Measurements from ENCODE around the gene EIF1AD.
"Not testable (repeated sequence)": the region's sequence is repeated elsewhere in the genome, so short reads cannot be mapped to it uniquely, and the experiment has no call there.

The EIF1AD gene

DNA sequence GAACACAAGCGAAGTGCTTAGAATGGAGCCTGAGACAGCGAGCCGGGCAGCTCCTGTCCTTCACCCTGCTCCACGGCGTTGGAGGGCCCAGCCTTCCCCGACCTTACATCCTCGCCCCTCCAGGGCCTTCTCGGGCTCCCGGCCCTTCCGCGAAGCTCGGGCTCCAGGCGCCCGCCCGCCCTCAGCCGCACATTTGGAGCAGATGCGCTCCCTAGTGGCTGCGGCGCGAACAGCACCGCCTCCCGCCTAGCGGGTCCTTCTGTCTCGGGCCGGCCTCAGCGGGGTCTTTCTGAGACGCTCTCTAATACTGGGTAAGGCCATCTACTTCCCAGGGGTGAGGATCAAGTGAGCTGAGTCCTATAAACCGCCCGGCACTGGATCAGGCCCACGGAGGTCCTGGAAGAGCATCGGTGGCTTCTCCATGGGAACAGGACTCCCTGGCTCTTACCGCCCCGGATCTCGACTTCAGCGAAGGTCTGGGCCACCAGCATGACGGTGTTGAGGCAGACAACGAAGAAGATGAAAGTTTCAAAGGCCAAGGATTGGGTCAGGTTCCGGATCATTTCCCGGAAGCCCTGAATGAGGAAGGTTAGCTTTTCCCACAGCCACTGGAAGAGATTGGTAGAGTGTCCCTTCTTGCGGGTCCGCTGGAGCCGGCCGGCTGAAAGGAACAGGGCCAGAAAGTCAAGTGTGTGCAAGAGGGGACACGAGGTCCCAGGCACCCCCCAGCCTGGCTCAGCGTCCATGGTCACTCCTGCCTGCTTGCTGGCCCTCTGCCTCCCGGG is 20.6 kb upstream of the EIF1AD start:
- DNase-seq (ENCODE audit: low read depth), result peak; percentile 69

DNA sequence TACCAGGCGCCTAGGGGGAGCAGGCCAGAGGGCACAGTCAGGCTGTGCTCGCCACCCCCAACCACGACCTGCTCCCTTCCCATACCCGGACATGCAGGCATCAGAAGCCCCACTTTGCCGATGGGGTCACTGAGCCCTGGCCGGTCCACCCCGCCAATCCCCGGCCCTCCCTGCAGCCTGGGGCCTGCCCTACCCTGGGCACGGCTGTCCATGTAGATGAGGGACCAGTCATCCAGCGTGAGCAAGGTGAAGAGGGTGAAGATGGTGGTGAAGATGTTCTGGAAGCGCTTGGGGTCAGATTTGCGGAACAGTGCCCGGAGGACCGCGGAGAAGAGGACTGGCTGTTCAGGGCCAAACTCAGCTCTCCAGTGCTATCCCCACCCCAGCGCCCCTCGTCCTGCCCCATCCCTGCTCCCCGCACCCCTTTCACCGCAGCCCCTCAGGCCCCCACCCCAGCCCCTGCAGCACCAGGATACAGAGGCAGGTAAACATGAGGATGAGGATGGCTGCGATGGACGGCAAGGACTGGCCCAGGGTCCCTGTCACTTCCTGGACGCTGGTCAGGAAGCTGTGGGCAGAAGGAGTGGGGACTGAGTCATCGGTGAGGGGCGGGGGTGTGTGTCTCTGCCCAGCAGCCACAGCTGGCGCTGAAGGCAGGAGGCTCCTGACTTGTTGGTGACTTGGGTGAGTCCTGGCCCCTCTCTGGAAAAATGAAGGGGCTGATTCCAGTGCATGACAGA is 18.8 kb upstream of the EIF1AD start:
- DNase-seq (ENCODE audit: low read depth), result no peak

DNA sequence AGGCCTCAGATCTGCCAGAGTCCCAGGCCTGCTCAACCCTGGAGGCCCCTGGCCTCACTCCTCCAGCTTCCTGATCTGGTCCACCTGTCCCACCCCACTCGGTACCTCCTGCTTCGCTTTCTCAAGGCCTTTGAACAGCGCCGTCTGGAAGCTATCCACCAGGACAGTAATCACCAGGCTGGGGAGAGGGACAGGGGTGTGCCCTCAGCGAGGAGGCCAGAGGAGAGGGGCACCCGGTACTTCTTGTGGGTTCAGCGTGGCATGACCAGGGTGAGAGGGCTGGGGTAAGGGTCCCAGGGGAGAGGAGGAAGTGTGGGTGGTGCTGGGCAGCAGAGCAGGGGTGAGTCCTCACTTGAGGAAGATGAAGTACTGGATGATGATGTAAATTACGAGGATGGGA is 18.3 kb upstream of the EIF1AD start:
- no peak for DNase-seq (ENCODE audit: low read depth)

DNA sequence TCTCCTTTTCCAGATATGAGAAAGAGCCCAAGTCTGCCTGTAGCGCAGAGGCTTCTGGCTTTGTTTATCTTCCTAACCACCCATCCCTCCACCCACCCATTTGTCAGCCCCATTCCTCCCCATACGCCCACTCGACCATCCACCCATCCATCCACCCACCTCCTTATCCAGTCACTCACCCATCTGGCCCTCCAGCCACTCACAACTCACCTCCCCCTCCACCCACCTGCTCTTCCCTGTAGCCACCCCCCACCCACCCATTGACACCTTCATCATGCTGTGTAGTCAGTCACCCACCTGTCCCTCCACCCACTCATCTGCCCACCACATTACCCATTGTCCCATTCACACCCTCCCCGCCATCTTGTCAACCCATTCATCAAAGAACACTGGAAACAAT is 15.4 kb upstream of the EIF1AD start:
- no peak for DNase-seq (ENCODE audit: low read depth)

DNA sequence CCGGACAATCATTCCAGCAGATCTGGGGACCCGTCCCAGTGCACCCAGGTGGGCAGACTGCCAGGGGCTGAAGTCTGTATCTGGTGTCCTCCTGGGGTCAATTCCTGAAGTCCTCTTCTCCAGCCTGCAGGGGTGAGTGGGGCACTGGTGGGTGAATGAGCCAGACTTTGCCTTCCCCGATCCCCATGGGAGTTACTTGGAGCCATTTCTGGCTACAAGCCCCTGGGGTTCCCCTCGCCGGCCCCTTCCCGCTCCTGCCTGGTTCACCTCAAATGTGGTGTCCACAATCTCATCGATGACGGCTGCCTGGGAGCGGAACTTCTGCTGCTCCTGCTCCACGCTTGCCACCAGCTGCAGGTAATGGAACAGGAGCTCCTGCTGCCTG is 14.8 kb upstream of the EIF1AD start:
- no peak for DNase-seq (ENCODE audit: low read depth)

DNA sequence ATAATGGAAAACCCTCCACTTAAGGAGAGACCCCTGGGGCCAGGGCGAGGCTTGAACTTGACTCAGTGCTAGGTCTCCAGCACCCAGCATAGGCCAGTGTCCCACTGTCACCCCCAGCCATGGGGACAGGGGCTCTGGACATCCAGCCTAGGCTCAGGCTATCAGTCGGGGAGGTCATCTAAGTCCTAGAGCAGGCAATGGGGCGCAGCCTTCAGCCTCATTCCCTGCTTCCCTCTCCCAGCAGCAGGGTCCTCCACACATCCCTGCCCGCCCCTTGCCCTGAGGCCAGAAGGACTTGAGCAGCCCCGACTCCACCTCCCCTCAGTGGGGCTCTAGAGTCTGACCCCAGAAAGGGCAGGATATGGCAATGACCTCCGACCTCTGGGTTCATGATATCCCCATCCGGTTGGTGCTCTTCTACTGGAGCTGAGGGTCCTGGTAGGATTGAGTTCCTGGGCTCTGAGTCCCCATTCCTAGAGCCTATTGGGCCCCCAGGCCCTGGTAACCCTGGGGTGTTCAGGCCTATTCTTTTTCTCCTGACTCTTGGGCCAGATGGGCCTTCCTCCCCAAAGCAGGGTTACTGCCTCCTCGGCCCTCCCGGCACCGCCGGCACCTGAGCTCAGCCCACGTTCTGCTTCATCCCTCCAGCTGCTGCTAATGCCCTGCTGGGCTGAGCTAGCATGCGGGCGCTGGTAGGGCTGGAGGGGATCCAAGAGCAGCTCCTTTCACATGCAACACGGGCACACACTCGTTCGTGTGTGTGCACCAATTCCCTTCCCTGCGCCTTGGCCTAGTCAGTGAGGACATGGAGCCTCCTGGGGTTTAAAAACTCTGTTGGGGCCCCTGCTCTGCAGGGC is 14.2 kb upstream of the EIF1AD start:
- no peak for DNase-seq (ENCODE audit: low read depth)

DNA sequence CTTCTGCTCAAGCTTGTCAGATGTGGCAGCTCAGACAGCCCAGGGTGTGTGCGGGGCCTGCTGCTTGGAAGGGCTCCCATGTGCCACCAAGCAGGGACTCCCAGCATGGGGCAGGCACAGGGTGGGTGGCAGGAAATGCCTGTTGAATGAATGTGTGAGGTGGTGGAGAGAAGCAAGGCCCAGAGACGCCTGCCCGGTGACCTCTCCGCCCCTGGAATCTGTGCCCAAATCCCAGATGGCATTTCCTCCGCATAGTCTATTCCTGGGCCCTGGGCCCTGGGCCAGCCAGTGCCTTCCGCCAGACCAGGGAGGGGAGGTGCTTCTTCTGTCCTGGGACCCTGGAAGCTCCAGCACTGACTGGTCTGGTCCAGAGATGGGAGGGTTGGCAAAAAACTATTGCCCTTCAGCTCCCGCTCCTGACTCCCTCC is 13.5 kb upstream of the EIF1AD start:
- no peak for DNase-seq (ENCODE audit: low read depth)

DNA sequence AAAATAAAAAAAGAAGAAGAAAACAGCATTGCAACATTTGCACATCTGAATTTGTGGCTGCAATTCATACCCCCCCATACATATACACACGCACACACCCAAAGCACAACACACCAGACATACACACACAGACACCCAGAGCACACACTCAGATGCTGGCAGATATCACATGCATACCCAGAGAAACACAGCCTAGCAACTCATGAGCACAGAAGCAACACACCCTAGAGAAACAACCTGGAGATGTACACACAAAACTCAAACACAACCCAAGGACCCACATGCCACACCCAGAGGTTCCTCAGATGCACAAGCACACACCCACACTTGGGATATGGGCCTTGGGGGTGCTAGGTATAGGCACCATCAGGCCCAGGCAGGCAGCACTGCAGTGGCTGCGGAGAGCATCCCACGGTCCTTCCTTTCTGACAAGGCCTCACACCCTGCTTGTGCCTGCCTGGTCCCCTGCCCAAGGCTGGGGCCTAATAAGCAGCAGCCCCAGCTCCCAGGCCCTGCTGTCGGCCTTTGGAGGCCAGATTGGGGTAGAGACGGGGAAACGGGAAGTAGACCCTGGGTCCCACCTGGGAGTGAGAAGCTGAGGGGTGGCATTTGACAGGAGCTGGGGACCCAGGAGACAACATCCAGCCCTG is 13.0 kb upstream of the EIF1AD start:
- no peak for DNase-seq (ENCODE audit: low read depth)

DNA sequence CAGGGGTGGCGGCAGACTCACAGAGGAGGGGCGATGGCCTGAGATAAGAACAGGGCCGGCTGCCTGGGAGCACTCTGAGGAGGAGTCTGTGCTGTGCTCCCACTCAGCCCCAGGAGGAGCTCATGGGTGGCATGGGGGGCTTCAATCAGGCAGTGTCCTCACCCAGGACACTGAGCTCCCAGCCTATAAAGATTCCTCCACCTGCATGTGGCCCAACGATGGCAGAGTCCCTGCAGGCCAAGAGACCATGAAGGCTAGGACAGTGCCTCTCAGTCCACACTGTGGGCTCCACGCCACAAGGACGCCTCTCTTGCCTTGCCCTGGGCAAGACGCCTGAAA is 11.8 kb upstream of the EIF1AD start:
- DNase-seq (ENCODE audit: low read depth), result no peak

DNA sequence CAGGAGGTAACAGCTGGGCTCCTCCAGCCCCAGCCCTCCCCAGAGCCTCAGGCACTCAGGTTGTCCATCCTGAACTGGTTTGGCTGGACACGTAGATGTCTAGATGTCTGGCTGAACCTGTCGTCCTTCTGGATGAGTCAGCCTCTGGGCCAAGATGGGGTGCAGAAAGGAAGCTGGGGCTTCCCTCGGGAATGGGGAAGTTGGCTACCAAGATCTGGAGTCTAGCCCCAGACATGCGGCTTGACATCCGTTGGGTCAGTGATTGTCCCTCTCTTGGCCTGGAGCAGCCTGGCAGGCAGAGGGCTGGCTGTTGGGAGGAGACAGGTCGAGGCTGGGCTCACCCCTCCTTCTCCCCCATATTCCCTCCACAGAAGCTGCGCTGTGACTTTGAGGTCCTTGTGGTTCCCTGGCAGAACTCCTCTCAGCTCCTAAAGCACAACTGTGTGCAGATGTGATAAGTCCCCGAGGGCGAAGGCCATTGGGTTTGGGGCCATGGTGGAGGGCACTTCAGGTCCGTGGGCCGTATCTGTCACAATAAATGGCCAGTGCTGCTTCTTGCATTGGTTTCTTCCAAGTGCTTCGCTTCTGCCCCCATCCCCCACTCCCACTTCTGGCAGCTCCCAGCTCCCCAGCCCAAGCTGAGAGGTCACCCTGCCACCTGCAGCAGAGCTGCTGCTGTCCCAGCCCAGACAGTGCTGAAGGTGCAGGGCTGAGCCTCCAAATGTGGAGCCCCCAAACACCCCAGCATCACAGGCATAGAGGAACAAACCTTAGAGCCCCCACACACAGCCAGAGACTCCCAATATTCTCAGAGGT is 11.2 kb upstream of the EIF1AD start:
- DNase-seq (ENCODE audit: low read depth), result no peak

DNA sequence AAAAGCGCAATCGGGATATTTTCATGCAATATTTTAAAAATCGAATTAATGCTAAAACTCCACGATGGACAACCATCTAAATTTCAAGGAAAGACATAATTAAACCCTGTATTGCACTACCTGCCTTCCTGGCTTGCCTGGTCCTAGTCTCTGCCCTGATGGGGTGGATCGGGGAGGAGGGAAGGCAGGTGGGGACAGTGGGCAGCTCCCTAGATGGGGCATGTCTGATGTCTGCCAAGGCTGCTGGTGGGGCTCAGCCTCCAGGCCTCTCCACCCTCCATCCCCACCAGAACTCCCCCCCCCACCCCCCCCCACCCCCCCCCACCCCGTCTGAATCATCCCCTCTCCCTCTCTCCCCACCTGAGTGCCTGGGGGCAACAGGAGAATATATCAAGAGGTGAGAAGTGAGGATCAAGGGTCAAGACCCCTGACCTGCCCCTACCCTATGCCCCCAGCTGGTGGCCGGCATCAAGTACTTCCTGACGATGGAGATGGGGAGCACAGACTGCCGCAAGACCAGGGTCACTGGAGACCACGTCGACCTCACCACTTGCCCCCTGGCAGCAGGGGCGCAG is 10.5 kb upstream of the EIF1AD start:
- DNase-seq (ENCODE audit: low read depth), result no peak

DNA sequence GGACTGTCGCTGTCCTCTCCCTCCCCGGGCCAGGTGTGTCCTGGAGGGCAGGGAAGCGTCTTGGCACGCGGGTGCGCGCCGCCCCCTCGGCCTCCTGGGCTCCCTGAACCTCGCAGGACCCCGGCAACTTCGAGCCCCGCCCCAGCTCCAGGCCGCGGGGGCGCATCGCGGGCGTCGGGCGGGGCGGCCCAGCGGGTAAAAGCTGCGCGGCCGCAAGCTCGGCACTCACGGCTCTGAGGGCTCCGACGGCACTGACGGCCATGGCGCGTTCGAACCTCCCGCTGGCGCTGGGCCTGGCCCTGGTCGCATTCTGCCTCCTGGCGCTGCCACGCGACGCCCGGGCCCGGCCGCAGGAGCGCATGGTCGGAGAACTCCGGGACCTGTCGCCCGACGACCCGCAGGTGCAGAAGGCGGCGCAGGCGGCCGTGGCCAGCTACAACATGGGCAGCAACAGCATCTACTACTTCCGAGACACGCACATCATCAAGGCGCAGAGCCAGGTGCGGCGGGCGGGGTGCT is 9.9 kb upstream of the EIF1AD start, which contains the start of gene CST6:
Gene CST6, plus strand, starts transcription at position 224 of the 519 bp plus-strand sequence. Its CDS starts 37 bp downstream, at position 261.
- no peak for DNase-seq (ENCODE audit: low read depth)

DNA sequence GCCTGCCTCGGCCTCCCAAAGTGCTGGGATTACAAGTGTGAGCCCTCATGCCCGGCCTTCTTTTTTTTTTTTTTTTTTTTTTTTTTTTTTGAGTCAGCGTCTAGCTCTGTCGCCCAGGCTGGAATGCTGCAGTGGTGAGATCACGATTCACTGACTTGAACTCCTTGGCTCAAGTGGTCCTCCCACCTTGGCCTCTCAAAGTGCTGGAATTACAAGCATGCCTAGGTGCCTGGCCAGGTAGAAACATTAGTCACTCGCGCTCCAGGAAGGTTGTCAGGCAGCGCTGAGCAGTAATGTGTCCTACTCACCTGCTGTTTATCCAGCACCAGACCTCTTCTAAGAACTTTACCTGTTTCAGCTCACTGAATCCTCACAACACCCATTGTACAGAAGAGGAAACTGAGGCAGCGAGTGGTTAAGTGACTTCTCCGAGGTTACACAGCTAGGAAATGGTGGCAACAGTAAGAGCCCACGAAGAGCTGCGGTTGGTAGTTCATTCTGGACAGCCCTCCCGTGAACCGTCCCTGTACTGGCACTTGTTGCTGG is 9.4 kb upstream of the EIF1AD start:
- DNase-seq (ENCODE audit: low read depth), result no peak

DNA sequence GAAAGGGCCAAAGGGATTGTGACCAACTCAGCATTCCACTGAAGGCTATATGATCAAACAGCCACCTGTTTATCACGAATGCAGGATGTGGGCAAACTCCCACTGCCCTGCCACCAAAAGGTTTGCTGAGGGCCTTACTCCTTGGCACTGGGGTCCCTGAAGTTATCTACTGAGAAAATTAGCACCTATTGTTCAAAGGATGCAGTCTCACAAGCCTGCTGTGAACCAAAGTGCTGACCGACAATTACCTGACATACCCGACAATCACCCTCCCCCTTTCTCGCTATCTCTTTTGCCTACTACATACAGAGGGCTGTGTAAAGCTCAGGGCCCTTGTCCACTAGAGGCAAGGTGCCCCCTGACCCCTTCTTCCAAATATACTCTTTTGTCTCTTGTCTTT is 8.1 kb upstream of the EIF1AD start:
- not testable (repeated sequence) for DNase-seq (ENCODE audit: low read depth)

DNA sequence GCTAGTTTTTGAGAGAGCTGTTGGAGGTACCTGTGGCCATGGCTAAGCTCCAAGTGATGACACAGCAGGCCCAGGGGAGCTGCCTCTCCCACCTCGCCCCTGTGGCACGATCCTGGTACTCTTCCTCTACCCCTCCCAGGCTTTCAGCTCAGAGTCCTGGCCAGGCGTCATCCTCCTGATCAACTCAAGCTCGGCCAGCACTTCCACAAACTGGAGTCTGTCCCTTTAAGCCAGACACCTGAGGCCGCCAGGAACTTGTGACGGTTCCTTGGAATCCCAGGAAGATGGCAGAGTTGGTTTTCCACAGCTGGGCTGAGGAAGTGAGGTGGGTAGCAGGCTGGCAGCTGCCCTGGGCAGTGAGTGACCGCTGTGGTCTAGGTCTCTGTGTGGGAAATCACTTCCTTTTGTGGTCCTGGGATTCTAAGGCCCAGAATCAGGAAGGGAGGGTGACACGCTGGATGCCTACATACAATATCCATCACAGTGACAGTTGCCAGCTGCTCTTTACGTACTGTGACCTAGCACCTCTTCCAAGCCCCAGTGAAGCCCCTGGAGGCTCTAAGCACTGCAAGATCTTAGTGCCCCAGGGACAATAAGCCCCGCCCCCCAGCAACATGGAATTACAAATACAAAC is 6.6 kb upstream of the EIF1AD start:
- DNase-seq (ENCODE audit: low read depth), result no peak

DNA sequence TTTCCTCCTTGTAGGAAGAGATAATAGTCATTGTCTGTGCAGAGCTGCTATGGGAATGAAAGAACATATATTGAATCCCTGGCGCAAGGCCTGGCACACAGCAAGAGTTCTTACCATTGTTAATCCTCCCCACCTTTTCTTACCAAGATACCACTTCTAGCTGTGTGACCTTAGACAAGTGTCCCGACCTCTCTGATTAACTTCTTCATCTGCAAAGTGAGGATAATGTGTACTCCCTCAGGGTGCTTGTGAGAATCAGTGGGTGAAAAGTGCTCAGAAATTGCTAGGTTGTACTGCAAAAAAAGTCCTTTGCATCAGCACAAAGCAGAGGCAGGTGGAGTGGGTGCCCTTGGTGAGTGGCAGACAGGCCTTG is 6.1 kb upstream of the EIF1AD start:
- no peak for DNase-seq (ENCODE audit: low read depth)

DNA sequence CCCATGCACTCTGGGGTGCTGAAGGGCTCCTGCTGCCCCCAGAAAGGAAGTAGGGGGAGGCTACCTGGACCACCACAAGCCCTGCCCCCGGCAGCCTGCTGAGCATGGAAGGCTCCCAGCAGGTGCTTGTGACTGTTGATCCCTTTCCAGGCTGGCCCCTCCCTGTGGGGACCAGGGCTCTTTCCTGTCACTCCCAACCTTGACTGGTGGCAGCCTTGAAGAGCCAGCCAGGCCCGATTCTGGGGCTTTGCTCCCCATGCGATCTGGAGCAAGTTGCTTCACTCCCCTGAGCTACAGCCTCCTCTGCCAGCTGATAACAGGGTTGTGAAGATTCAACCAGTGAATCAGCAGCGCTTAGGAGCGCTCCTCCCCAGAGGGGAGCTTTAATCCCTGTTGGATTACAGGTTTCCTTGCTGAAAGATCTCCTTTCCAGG is 5.3 kb upstream of the EIF1AD start:
- no peak for DNase-seq (ENCODE audit: low read depth)

DNA sequence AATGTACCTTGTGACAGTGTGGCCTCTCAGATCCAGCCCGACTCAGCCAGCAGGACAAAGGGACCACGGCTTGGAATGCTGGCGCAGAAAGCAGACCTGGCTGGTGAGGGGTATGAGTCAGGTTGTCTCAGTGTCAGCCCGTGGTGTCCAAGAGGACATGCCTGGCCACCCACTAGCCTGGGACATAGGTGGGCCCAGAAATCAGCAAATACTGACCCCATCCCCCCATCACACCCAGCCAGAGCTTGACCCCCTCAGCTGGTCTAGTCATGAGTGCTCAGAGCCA is 4.9 kb upstream of the EIF1AD start:
- DNase-seq (ENCODE audit: low read depth), result no peak

DNA sequence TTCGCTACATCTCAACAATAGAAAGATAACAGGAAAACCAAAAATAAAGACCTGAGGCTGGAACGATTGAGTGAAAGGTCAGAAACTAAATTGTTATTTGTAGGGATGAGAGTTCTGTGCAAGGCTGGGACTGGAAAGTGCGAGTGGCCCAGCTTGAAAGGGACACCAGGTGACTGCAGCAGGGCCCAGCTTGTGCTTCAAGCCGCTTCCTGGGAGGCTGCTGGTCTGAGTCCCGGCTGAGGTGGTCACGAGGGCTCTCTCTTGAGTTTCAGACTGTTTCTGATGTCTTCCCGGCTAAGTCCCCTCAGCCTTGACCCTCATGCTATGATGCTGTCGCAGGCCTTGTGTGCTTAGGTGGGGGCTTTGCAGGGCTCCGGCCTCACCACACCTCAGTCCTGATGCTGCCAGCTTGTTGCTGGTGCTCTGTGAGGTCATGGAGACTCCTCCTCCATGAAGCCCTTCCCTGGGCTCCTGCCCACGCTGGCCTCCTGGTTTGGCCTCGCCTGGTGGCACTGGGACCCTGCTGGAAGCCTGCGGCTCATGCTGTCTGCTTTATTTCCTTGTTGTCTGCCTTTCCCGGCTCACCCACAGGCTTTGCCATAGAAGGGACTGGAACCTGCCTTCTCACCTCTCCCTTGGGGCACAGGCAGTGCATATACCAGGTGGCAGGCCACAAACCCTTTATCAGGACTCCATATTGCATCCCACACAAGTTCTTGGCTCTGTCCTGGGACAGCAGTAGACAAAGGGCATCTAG is 4.4 kb upstream of the EIF1AD start:
- DNase-seq (ENCODE audit: low read depth), result no peak

All from stimulated activated CD8-positive, alpha-beta memory T cell treated with anti-CD3 and anti-CD28 coated beads, Interleukin-4, amount 100 ng/mL, for 24 hours (primary cell).